ENCODE data around the gene VIPR2.

VIPR2 gene

GRCh38 chr7:159050704-159051103 is 94.0 kb downstream of the VIPR2 start:
- H3K27ac ChIP-seq, result no peak overlapping the region
- DNase-seq (ENCODE audit: low read depth, low spot score), result no peak

- DNase-seq (ENCODE audit: low read depth, low spot score), result no peak
- no peak overlapping the region for H3K27ac ChIP-seq
Measured at GRCh38 chr7:159049266-159050025, 95.2 kb downstream of the VIPR2 start.

DNA sequence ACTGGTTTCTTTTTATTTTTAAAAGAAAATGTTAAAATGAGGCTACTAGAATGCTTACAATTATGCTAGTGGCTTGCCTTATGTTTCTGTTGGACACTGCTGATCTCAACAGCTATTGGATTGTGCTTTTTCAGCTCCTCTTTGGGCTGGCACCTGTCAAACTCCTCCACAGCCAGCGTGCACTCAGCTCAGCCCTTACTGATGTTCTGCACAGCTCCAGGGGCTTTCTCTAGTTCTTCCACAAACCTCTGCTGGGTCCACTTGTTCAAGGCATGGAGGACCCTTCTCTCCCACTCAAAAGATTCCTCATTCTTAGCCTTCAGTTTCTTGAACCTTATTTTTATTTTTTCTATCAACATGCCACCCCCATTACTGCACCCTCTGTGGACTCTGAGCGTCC is 96.0 kb downstream of the VIPR2 start:
- DNase-seq (ENCODE audit: low read depth, low spot score), result no peak
- H3K27ac ChIP-seq, result no peak overlapping the region

DNA sequence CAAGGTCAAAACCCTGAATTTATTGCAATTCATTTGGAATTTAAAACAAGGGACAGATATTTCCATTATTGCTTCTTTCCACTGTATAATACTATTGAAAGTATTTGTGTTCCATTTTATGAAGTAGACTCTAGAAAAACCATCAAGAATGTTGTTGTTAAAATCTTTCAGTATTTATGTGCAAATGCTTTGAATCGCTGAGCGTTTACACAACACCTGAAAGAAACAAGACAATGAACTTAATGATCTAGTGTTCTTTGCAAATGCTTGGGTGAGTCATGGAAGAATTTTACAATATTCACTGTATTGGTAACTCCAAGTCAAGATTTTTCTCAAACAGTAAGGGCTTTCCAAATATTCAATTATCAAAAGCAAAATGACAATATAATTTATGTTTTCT is 97.1 kb downstream of the VIPR2 start:
- no peak for DNase-seq (ENCODE audit: low read depth, low spot score)
- H3K27ac ChIP-seq, result no peak overlapping the region

- no peak overlapping the region for H3K27ac ChIP-seq
- DNase-seq (ENCODE audit: low read depth, low spot score), result no peak
Measured at GRCh38 chr7:159046300-159046699, 98.4 kb downstream of the VIPR2 start.

DNA sequence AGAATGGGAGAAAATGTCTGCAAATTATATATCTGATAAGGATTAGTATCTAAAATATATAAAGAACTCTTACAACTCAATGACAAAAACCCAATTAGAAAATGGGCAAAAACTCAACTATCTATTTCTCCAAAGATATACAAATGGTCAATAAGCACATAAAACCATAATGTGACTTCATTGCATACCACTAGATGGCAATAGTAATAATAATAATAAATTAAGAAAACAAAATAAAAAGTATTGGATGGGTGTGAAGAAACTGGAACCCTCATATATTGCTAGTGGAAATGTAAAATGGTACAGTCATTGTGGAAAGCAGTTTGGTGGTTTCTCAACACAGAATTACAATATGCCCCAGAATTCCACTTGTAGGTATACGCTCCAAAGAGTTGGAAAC is 98.8 kb downstream of the VIPR2 start:
- no peak for DNase-seq (ENCODE audit: low read depth, low spot score)
- no peak overlapping the region for H3K27ac ChIP-seq

- H3K27ac ChIP-seq, result no peak overlapping the region
- DNase-seq (ENCODE audit: low read depth, low spot score), result no peak
Measured at GRCh38 chr7:159042581-159043101, 102.0 kb downstream of the VIPR2 start.

DNA sequence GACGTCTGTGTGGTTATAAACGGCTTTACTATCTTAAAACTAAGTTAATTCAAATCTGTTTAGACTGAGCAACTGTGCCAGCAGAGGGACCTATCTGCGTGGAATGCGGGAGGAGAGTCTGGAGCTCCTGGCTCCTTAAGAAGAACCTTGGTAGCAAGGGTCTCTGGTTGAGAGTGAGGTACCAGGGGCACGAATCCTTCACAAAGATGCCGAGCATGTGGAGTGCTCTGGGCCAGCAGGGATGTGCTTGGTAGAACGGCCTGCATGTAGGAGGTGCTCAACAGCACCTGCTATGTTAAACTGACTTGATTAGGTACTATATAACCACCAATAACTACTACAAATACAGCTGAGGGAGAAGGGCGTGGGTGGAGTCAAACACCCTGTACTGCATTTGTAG is 102.6 kb downstream of the VIPR2 start:
- no peak for DNase-seq (ENCODE audit: low read depth, low spot score)
- H3K27ac ChIP-seq, result no peak overlapping the region

- H3K27ac ChIP-seq, result no peak overlapping the region
- no peak for DNase-seq (ENCODE audit: low read depth, low spot score)
Measured at GRCh38 chr7:159040912-159041711, 103.6 kb downstream of the VIPR2 start.

DNA sequence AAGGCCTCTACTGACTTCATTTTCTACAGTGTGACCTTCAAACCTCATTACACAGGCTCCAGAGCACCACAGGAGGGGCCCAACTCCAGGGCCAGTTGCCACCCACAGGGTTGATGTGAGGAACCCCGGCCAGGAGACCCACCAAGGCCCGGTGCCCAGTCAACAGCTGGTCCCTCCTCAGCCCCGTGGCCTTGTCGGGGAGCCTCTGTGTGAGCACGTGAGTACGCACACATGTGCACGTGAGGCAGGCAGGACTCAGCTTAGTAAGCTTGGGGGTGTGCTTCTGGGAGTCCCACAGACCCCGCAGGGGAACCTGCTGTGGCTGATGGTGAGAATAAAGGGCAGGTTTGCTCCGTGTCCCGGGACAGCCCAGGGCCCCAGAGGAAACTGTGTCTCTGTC is 104.5 kb downstream of the VIPR2 start:
- no peak overlapping the region for H3K27ac ChIP-seq
- no peak for DNase-seq (ENCODE audit: low read depth, low spot score)

DNA sequence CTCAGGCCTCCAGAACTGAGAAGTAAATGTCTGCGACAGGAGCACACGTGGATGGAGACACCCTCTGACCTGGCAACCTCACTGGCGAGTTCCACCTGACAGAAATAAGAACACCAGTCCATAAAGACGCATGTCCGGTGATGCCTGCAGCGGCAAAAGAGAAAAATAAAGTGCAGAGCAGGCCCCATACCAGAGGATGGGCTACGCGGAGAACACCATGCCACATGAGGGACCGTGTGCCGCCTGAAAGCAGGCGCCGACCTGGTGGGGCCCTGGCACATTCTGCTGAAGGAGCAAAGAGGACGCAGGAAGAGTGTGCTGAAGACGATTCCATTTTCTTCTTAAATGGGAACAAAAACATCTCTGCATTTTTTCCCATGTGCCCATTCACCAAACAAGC is 105.0 kb downstream of the VIPR2 start:
- no peak overlapping the region for H3K27ac ChIP-seq
- no peak for DNase-seq (ENCODE audit: low read depth, low spot score)

DNA sequence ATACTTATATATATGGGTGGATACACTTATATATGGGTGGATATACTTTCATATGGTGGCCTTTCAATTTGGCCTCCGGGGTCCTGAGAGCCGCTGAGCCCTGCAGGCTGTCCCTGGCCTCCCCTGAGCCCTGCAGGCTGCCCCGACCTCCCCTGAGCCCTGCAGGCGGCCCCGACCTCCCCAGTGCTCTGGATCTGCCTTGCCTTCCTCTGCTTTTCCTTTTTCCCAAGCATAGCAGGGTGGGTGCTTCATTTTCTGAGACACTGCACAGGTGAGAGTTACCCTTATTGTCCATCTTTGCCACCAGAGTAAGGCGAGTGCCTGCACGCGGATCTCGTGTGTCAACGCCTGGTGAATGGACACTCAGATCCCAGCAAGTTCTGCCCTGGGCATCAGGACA is 106.6 kb downstream of the VIPR2 start:
- DNase-seq (ENCODE audit: low read depth, low spot score), result no peak
- H3K27ac ChIP-seq, result no peak overlapping the region

GRCh38 chr7:159036916-159037605 is 107.6 kb downstream of the VIPR2 start:
- H3K27ac ChIP-seq, result no peak overlapping the region
- no peak for DNase-seq (ENCODE audit: low read depth, low spot score)

GRCh38 chr7:159035571-159036073 is 109.0 kb downstream of the VIPR2 start:
- DNase-seq (ENCODE audit: low read depth, low spot score), result no peak
- H3K27ac ChIP-seq, result no peak overlapping the region

- DNase-seq (ENCODE audit: low read depth, low spot score), result no peak
- no peak overlapping the region for H3K27ac ChIP-seq
Measured at GRCh38 chr7:159034988-159035387, 109.7 kb downstream of the VIPR2 start.

GRCh38 chr7:159034394-159034793 is 110.3 kb downstream of the VIPR2 start:
- DNase-seq (ENCODE audit: low read depth, low spot score), result no peak
- H3K27ac ChIP-seq, result no peak overlapping the region

GRCh38 chr7:159033956-159034355 is 110.7 kb downstream of the VIPR2 start:
- no peak overlapping the region for H3K27ac ChIP-seq
- DNase-seq (ENCODE audit: low read depth, low spot score), result no peak

GRCh38 chr7:159033473-159033825 is 111.2 kb downstream of the VIPR2 start:
- no peak for DNase-seq (ENCODE audit: low read depth, low spot score)
- H3K27ac ChIP-seq, result no peak overlapping the region

DNA sequence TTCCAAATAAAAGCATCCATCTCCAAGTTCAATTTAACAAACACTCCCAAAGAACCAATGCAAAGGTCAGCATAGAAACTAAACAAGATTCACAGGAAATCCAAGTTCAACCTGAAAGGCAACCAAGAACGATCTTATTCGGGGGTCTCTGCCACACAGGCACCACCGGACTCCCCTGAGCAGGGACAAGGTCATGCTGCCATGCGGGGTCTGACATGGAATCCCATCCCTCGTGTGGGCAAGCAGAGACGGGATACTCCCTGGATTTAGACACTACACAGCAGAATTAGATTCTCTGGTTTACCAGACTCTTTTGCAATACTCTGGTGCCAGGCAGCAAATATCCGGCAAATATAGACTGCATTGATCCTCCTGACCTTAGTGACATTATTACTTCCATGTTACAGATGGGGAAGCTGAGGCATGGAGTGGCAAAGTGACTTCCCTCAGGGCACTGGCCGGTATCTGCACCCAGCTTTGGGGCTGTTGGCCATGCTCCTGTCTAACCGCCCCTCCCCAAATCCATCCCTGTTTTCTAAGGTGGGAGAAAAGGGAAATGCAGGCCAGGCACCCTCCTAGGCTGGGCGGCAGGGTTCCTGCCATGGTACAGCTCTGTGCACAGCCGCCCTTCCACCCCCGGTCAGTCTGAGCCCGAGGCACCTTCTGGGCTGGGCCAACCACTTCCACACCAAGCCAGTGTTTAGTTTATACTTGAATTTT is 111.8 kb downstream of the VIPR2 start:
- no peak for DNase-seq (ENCODE audit: low read depth, low spot score)

GRCh38 chr7:159032322-159032721 is 112.3 kb downstream of the VIPR2 start:
- no peak for DNase-seq (ENCODE audit: low read depth, low spot score)
- H3K27ac ChIP-seq, result no peak overlapping the region

More for the DNA sequence above, 111.8 kb downstream of the VIPR2 start:
- H3K27ac ChIP-seq, result no peak overlapping the region
